HG03457 (cell line): Measurements from ENCODE around the gene ZNF493.

Source experiments
- ATAC-seq: cut with Tn5 transposase; IDR thresholded peaks from one replicate; pipeline ENCODE4 v1.9.1; 2021; ENCODE audit warnings: moderate number of reproducible peaks; ENCODE audit not compliant: unreplicated experiment

ZNF493 gene

DNA sequence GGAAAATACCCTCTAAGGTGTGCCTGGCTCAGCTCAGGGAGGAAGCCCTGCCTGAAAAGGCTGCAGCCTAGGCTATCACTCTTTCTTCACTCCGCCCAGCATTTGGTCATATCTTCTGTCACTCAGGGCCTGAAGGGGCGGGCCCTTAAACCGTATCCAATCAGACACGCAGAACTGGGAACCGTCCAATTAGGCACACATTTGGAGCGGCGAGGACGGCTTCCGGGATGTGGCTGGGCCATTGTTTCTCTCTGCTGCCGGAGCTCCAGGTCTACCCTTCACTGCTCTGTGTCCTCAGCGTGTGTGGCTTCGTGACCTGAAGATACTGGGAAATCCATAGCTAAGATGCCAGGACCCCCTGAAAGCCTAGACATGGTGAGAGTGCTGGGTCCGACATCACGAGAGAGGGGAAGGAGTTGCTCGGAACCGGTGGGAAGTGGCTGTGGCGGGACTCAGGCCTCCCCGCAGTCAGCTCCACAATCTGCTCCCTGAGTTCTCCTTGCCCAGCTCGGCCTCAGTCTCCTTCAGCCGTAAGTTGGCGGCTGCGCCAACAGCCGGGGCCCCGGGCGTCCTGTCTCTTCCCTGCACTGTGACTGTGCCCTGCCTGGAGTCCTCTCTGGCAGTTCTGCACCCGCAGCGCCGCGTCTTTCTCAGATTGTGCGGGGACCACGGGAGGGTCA is at the start of gene ZNF493:
Gene ZNF493, plus strand, starts transcription at position 241 of the 680 bp plus-strand sequence. Its CDS starts 105 bp downstream, at position 346.
- ATAC-seq: peak; percentile 98

GRCh38 chr19:21352830-21353229 is 44.1 kb upstream of the ZNF493 start:
- ATAC-seq: no peak

DNA sequence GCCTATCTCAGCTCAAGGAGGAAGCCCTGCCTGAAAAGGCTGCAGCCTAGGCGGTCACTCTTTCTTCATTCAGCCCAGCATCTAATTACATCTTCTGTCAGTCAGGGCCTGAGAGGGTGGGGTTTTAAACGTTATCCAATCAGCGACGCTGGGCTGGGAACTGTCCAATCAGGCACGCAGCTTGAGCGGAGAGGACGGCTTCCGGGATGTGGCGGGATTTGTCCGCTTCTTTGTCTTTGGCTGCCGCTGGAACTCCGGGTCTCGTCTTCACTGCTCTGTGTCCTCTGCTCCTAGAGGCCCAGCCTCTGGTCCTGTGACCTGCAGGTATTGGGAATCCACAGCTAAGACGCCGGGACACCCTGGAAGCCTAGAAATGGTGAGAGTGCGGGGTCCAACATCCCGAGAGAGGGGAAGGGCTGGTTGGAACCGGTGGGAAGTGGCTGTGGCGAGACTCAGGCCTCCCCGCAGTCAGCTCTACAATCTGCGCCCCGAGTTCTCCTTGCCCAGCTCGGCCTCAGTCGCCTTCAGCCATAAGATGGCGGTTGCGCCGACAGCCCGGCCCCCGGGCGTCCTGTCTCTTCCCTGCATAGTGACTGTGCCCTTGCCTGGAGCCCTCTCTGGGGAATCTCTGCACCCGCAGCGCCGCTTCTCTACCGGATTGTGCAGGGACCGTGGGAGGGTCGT is 38.0 kb upstream of the ZNF493 start, which contains the start of gene ZNF738:
Gene ZNF738, plus strand, starts transcription at position 233 of the 684 bp plus-strand sequence. Its CDS starts 141 bp downstream, at position 374.
- peak; percentile 86 for ATAC-seq

GRCh38 chr19:21362291-21362690 is 34.6 kb upstream of the ZNF493 start:
- no peak for ATAC-seq

DNA sequence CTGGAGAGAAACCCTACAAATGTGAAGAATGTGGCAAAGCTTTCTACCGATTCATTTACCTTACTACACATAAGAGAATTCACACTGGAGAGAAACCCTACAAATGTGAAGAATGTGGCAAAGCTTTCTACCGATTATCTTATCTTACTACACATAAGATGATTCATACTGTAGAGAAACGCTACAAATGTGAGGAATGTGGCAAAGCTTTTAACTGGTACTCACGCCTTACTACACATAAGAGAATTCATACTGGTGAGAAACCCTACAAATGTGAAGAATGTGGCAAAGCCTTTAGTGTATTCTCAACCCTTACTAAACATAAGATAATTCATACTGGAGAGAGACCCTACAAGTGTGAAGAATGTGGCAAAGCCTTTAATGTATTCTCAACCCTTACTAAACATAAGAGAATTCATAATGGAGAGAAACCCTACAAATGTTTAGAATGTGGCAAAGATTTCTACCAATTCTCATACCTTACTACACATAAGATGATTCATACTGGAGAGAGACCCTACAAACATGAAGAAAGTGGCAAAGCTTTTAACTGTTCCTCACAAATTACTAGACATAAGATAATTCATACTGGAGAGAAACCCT is 12.9 kb upstream of the ZNF493 start:
- no peak for ATAC-seq

GRCh38 chr19:21396121-21396520 is 812 bp upstream of the ZNF493 start:
- ATAC-seq: no peak

DNA sequence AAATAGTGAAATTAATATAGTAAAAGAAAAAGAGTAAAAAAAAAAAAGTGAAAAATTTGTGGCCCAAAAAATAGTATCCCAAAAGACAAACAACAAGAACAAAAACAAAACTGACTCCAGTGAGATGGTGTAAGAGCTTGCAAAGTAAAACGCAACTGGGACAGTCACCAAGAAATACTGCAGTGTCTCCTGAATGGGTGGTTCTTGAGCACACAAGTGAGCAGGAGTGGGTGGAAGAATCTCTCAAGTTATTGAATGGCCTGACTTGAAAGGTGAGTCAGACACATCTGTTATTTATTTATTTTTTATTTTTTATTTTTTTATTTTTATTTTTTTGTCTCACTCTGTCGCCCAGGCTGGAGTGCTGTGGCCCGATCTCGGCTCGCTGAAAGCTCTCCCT is 1.9 kb downstream of the ZNF493 start:
- no peak for ATAC-seq

DNA sequence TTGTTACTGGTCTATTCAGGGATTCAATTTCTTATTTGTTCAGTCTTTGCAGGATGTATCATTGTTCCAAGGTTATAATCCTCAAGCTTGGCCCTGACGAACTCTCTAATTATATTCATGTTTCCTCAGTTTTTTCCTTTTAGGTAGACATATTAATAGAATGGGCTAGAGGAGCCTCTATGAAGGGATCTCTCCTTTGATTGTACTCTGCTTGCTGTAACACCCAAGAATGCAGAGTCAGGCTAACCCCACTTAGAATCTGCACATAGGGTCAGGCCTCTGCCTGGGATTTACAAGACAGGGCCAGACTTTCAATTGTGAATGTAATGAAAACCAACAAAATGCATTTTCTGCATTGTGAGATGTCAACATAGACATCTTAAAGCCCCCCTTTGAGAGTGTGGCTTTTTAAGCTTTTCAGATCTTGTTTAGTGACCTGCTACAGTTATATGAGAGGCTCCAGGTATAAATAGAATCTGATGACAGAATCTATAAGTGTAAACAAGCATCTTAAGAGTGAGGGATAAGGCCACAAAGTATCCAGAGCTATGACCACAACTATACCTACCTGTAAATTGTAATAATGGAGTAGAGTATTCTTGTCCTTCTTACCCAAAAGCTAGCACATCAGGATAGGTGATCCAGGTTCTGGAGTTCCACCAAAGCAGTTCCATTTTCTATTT is 5.5 kb downstream of the ZNF493 start:
- no peak for ATAC-seq

GRCh38 chr19:21410166-21410565 is 13.2 kb downstream of the ZNF493 start:
- ATAC-seq: no peak

- no peak for ATAC-seq
Measured at GRCh38 chr19:21422244-21422643, 25.3 kb downstream of the ZNF493 start.

DNA sequence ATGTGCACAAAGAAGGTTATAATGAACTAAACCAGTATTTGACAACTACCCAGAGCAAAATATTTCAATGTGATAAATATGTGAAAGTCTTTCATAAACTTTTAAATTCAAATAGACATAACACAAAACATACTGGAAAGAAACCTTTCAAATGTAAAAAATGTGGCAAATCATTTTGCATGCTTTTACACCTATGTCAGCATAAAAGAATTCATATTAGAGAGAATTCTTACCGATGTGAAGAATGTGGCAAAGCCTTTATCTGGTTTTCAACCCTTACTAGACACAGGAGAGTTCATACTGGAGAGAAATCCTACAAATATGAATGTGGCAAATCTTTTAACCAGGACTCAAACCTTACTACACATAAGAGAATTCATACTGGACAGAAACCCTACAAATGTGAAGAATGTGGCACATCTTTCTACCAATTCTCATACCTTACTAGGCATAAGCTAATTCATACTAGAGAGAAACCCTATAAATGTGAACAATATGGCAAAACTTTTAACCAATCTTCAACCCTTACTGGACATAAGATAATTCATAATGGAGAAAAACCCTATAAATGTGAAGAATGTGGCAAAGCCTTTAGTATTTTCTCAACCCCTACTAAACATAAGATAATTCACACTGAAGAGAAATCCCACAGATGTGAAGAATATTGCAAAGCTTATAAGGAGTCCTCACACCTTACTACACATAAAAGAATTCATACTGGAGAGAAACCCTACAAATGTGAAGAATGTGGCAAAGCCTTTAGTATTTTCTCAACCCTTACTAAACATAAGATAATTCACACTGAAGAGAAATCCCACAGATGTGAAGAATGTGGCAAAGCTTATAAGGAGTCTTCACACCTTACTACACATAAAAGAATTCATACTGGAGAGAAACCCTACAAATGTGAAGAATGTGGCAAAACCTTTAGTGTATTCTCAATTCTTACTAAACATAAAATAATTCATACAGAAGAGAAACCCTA is 26.4 kb downstream of the ZNF493 start:
- no peak for ATAC-seq

DNA sequence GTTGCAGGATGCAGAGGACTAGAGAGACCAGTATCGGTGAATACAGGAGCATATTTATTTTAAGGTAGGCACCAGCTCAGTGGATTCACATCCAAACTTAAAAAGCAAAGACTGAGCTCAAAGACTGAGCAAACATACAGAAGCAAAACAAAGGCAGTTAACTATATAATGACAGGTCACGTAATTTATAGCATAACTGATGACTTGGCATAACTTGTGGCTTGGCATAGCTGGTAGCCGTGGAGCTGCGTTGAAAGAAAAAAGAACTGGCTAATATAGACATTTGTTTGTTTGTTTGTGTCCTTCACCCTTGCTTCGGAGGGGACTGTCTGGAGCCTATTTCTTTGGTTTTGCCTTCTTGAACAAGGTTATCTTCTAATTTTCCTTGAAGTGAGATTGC is 33.7 kb downstream of the ZNF493 start:
- ATAC-seq: no peak

DNA sequence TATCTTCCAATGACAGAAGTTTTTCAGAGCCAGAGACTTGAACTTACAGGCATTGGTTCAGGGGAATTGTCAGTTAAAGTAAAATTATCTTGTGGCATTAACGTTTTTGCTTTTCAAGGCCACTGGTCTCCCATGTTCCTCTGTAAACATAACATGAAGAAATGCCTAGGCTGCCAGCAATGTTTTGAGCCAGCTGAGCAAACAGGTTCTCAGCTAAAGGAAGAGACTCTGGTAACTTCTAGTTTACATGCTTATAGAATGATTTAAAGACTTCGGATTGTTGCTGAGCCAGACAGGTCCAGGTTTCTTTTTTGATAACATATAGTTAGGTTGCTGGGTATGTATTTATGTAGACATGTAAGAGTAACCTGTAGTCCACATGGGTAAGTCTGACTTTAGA is 35.7 kb downstream of the ZNF493 start:
- no peak for ATAC-seq

DNA sequence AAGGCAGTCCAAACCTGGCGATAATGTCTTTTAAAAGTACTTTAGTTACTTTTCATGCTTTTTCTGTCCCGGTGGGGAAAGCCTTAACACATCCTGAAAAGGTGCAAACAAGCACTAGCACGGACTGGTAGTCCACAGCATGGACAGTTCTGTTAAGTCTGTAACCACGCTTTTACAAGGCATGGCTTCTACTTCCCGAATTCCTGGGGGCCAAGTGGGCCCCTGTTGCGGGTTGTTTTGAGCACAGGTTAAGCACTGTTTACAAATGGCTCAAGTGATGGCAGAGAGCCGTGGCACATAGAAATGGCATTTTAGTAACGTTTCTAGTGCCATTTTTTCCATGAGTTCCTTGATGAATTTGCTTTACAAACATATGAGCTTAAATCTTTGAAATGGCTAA is 37.6 kb downstream of the ZNF493 start:
- ATAC-seq: no peak

GRCh38 chr19:21434967-21435544 is 38.1 kb downstream of the ZNF493 start:
- no peak for ATAC-seq

GRCh38 chr19:21439201-21439751 is 42.3 kb downstream of the ZNF493 start:
- ATAC-seq: no peak

DNA sequence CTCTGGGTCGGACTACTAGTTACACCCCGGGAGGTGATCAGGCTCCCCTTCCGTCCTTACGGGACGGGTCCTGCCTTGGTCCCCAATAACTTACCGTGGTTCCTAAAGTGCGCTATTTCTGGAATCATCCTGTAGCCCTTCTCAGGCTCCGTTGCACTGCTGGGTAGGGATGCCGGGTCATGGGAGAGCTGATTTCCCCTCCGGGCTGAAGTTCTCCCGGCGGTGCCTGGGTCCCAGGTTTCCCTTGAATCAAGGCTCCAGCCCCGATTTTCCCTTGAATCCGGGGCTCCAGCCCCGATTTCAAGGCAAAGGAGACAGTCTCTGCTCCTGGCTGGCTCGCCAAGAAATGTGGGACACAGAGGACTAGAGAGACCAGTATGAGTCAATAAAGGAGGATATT is 43.4 kb downstream of the ZNF493 start:
- ATAC-seq: no peak

GRCh38 chr19:21451187-21451586 is 54.3 kb downstream of the ZNF493 start:
- ATAC-seq: no peak

GRCh38 chr19:21454901-21455300 is 58.0 kb downstream of the ZNF493 start:
- ATAC-seq: no peak

GRCh38 chr19:21460686-21461085 is 63.8 kb downstream of the ZNF493 start:
- ATAC-seq: no peak
